ENCODE data around the gene IL3RA.
"Not testable (repeated sequence)": the region's sequence is repeated elsewhere in the genome, so short reads cannot be mapped to it uniquely, and the experiment has no call there.

Gene IL3RA

GRCh38 chrX:1422135-1422465 lies 85.5 kb downstream of the IL3RA start:
- DNase-seq (ENCODE audit: low read depth in 3 of 3, low spot score in 1 of 3) = no peak

DNA sequence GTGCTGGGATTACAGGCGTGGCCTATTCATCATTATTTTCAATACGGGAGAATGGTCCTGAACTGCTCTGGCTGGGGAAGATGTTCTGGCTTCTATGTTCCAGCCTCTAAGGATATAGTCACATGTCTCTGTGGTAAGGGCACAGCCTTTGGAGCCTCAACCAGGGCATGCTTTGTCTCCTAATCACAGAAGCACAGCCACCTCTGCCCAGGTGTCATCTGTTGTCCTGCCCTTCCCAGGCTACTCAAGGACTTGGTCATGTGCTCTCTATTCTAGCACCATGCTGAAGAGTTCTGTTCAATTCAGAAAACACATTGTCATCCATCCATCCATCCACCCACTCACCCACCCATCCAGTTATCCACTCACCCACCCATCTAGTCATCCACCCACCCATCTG lies 86.6 kb downstream of the IL3RA start:
- no peak for DNase-seq (ENCODE audit: low read depth in 3 of 3, low spot score in 1 of 3)

- DNase-seq (ENCODE audit: low read depth in 3 of 3, low spot score in 1 of 3) = no peak
Measured at GRCh38 chrX:1424147-1424851, 87.7 kb downstream of the IL3RA start.

GRCh38 chrX:1425381-1425780 lies 88.8 kb downstream of the IL3RA start:
- DNase-seq (ENCODE audit: low read depth in 3 of 3, low spot score in 1 of 3) = no peak

DNA sequence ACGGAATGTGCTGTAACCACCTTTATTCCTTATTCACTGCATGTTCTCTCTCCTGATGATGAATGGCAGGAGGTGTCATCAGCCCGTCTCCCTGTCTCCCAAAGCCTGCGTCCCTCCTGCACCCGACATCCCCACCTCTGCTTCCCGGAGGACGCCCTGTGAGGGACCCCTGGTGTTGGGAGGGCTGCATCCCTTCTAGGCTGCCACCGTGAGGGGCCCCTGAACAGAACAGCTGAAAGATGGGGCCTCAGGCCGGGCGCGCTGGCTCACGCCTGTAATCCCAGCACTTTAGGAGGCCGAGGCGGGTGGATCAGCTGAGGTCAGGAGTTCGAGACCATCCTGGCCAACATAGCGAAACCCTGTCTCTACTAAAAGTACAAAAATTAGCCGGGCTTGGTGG lies 89.7 kb downstream of the IL3RA start:
- DNase-seq (ENCODE audit: low read depth in 3 of 3, low spot score in 1 of 3) = not testable (repeated sequence)

GRCh38 chrX:1427756-1428155 lies 91.2 kb downstream of the IL3RA start:
- DNase-seq (ENCODE audit: low read depth in 3 of 3, low spot score in 1 of 3) = no peak

GRCh38 chrX:1430451-1430850 lies 93.9 kb downstream of the IL3RA start:
- no peak for DNase-seq (ENCODE audit: low read depth in 3 of 3, low spot score in 1 of 3)
